PC-9 (cell line): ENCODE data around the gene SGK2.

Source experiments
- EZH2 ChIP-seq: fragments of 200-600 bp; sonication (generic); IDR thresholded peaks from 2 replicates; pipeline ENCODE4 v1.8.0; 2017; ENCODE audit warnings: antibody characterized with exemption, low read depth
- TF ChIP-seq, protein P1 (sequence below): fragments of 200-600 bp; sonication (generic); conservative IDR thresholded peaks from 2 replicates; pipeline ENCODE4 v1.6.1; 2017; ENCODE audit warnings: mixed run types, antibody characterized with exemption, mild to moderate bottlenecking, moderate library complexity

DNA sequence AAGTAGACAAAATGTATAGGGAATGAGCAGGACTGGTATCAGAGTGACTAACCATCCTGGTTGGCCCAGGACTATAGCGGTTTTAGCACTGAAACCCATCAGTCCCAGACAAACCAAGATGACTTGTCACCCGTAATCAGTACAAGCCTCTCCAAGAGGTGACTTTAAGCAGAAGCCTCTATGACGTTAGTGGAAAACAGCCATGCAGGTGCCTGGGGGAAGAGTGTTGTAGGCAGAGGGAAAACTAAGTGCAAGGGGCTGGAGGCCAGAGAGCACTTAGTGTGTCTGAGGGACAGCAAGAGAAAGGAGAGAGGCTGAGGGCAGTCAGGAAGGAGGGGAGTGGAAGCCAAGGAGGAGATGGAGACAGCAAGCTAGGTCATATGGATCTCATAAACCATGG, 2.1 kb downstream of the SGK2 start:
- TF ChIP-seq, protein P1, sequence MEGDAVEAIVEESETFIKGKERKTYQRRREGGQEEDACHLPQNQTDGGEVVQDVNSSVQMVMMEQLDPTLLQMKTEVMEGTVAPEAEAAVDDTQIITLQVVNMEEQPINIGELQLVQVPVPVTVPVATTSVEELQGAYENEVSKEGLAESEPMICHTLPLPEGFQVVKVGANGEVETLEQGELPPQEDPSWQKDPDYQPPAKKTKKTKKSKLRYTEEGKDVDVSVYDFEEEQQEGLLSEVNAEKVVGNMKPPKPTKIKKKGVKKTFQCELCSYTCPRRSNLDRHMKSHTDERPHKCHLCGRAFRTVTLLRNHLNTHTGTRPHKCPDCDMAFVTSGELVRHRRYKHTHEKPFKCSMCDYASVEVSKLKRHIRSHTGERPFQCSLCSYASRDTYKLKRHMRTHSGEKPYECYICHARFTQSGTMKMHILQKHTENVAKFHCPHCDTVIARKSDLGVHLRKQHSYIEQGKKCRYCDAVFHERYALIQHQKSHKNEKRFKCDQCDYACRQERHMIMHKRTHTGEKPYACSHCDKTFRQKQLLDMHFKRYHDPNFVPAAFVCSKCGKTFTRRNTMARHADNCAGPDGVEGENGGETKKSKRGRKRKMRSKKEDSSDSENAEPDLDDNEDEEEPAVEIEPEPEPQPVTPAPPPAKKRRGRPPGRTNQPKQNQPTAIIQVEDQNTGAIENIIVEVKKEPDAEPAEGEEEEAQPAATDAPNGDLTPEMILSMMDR = no peak
- no peak for TF ChIP-seq EZH2
